H9 (cell line): ENCODE results near the gene FANCF. TPM values are rescaled to one million over a fixed set of nuclear protein-coding genes. Genes with fewer than 3 reads are reported as not detected.

Source experiments
- DNase-seq: peaks from one replicate; pipeline ENCODE4 v3.0.0-alpha.2; 2017
- H2AFZ ChIP-seq: one replicate; pipeline ENCODE4 v1.6.1; 2013; ENCODE audit warnings: mild to moderate bottlenecking, low read length, control low read depth, moderate library complexity
- H2AK5ac ChIP-seq: 2 replicates; pipeline ENCODE4 v1.6.1; 2013; ENCODE audit warnings: low read length, control low read depth, mixed read lengths; ENCODE audit not compliant: insufficient read length
- H2BK120ac ChIP-seq: one replicate; pipeline ENCODE4 v1.6.1; 2013; ENCODE audit warnings: low read depth, mild to moderate bottlenecking, low read length, control low read depth, inconsistent platforms; ENCODE audit not compliant: poor library complexity, severe bottlenecking
- H2BK12ac ChIP-seq: 2 replicates; pipeline ENCODE4 v1.6.1; 2013; ENCODE audit warnings: low read length, control low read depth, mixed read lengths, low read depth; ENCODE audit not compliant: insufficient read length
- H2BK15ac ChIP-seq: 2 replicates; pipeline ENCODE4 v1.6.1; 2013; ENCODE audit warnings: low read depth, low read length, control low read depth
- H2BK20ac ChIP-seq: one replicate; pipeline ENCODE4 v1.6.1; 2013; ENCODE audit warnings: low read depth, mild to moderate bottlenecking, low read length, control low read depth, inconsistent platforms; ENCODE audit not compliant: poor library complexity, severe bottlenecking
- H2BK5ac ChIP-seq: 2 replicates; pipeline ENCODE4 v1.6.1; 2013; ENCODE audit warnings: low read length, control low read depth, mixed read lengths; ENCODE audit not compliant: insufficient read length
- H3K14ac ChIP-seq: 2 replicates; pipeline ENCODE4 v1.6.1; 2013; ENCODE audit warnings: low read length, control low read depth; ENCODE audit not compliant: insufficient read depth
- H3K18ac ChIP-seq: 2 replicates; pipeline ENCODE4 v1.6.1; 2013; ENCODE audit warnings: low read depth, mild to moderate bottlenecking, mixed read lengths, low read length, control low read depth; ENCODE audit not compliant: insufficient read length
- H3K23ac ChIP-seq: 2 replicates; pipeline ENCODE4 v1.6.1; 2013; ENCODE audit warnings: low read length, control low read depth, mixed read lengths, low read depth; ENCODE audit not compliant: insufficient read length
- H3K23me2 ChIP-seq: 2 replicates; pipeline ENCODE4 v1.6.1; 2013; ENCODE audit warnings: low read depth, mild to moderate bottlenecking, mixed read lengths, low read length, control low read depth; ENCODE audit not compliant: insufficient read length, poor library complexity, severe bottlenecking
- H3K27ac ChIP-seq: 2 replicates; pipeline ENCODE4 v1.5.1; 2013; ENCODE audit warnings: low read length, control low read depth, mixed read lengths, low read depth; ENCODE audit not compliant: insufficient read length
- H3K27me3 ChIP-seq: 2 replicates; pipeline ENCODE4 v1.6.1; 2013; ENCODE audit warnings: low read length, control low read depth, inconsistent platforms; ENCODE audit not compliant: insufficient read depth
- H3K4ac ChIP-seq: 2 replicates; pipeline ENCODE4 v1.6.1; 2013; ENCODE audit warnings: low read depth, mild to moderate bottlenecking, control low read depth, inconsistent platforms, low read length, moderate library complexity
- H3K4me1 ChIP-seq: 2 replicates; pipeline ENCODE4 v1.6.1; 2013; ENCODE audit warnings: low read length, control low read depth, inconsistent platforms; ENCODE audit not compliant: insufficient read depth
- H3K4me2 ChIP-seq: 2 replicates; pipeline ENCODE4 v1.6.1; 2013; ENCODE audit warnings: low read length, control low read depth, mixed read lengths; ENCODE audit not compliant: insufficient read length, insufficient read depth
- H3K56ac ChIP-seq: 2 replicates; pipeline ENCODE4 v1.6.1; 2013; ENCODE audit warnings: low read depth, mild to moderate bottlenecking, mixed read lengths, low read length, control low read depth; ENCODE audit not compliant: insufficient read length
- H3K79me1 ChIP-seq: 2 replicates; pipeline ENCODE4 v1.6.1; 2013; ENCODE audit warnings: low read depth, mild to moderate bottlenecking, moderate library complexity, low read length, control low read depth, inconsistent platforms; ENCODE audit not compliant: insufficient read depth, poor library complexity, severe bottlenecking
- H3K79me2 ChIP-seq: 2 replicates; pipeline ENCODE4 v1.6.1; 2013; ENCODE audit warnings: low read length, control low read depth, inconsistent platforms; ENCODE audit not compliant: insufficient read depth
- H3K9ac ChIP-seq: 2 replicates; pipeline ENCODE4 v1.6.1; 2013; ENCODE audit warnings: low read length, control low read depth, mixed read lengths; ENCODE audit not compliant: insufficient read length; ENCODE audit errors: extremely low read depth
- H3K9me3 ChIP-seq: one replicate; pipeline ENCODE4 v1.6.1; 2013; ENCODE audit warnings: low read depth, low read length, inconsistent platforms; ENCODE audit not compliant: control insufficient read depth
- H3T11ph ChIP-seq: one replicate; pipeline ENCODE4 v1.6.1; 2013; ENCODE audit warnings: mild to moderate bottlenecking, low read length, control low read depth, inconsistent platforms
- H4K20me1 ChIP-seq: one replicate; pipeline ENCODE4 v1.6.1; 2013; ENCODE audit not compliant: control insufficient read depth, insufficient read length, insufficient read depth
- H4K5ac ChIP-seq: 2 replicates; pipeline ENCODE4 v1.6.1; 2013; ENCODE audit warnings: low read depth, mild to moderate bottlenecking, mixed read lengths, low read length, control low read depth; ENCODE audit not compliant: insufficient read length
- H4K8ac ChIP-seq: replicated peaks from 2 replicates; pipeline ENCODE4 v1.6.1; 2013; ENCODE audit warnings: low read length, control low read depth, mixed read lengths, low read depth; ENCODE audit not compliant: insufficient read length
- H4K91ac ChIP-seq: 2 replicates; pipeline ENCODE4 v1.6.1; 2013; ENCODE audit warnings: low read depth, mild to moderate bottlenecking, moderate library complexity, mixed read lengths, low read length, control low read depth; ENCODE audit not compliant: insufficient read length
- H3K27ac Mint-ChIP-seq, 3 experiments: 2 replicates in 2 of 3; 3 replicates in 1 of 3; pipeline ENCODE4 v1.8.0; 2020 to 2021; ENCODE audit warnings: mixed read lengths in 3 of 3, mild to moderate bottlenecking in 1 of 3, moderate library complexity in 1 of 3
- H3K27me3 Mint-ChIP-seq: 2 replicates; pipeline ENCODE4 v1.8.0; 2021; ENCODE audit warnings: low read depth, mild to moderate bottlenecking, moderate library complexity, mixed read lengths
- H3K36me3 Mint-ChIP-seq, 3 experiments: 2 replicates in 2 of 3; 3 replicates in 1 of 3; pipeline ENCODE4 v1.8.0; 2020 to 2021; ENCODE audit warnings: low read depth in 3 of 3, mixed read lengths in 3 of 3; ENCODE audit not compliant: insufficient read depth in 1 of 3
- H3K4me1 Mint-ChIP-seq, 2 experiments: 2 replicates each; pipeline ENCODE4 v1.8.0; 2020; ENCODE audit warnings: mixed read lengths in 2 of 2
- H3K4me3 Mint-ChIP-seq, 2 experiments: 2 replicates in 1 of 2; 3 replicates in 1 of 2; pipeline ENCODE4 v1.8.0; 2020 to 2021; ENCODE audit warnings: mild to moderate bottlenecking in 2 of 2, mixed read lengths in 2 of 2, moderate library complexity in 1 of 2
- H3K9me3 Mint-ChIP-seq, 2 experiments: 2 replicates in 1 of 2; 3 replicates in 1 of 2; pipeline ENCODE4 v1.8.0; 2020; ENCODE audit warnings: mild to moderate bottlenecking in 2 of 2, mixed read lengths in 2 of 2, moderate library complexity in 1 of 2
- WGBS: extraction: QIAGEN DNeasy Blood & Tissue Kit; methylation state at CpG from one replicate; pipeline ENCODE4 v1.1.7; 2013; ENCODE audit warnings: missing lambda C conversion rate, low lambda C conversion rate, mixed read lengths; ENCODE audit not compliant: insufficient read length; ENCODE audit errors: extremely low coverage; 5-methylcytosine and 5-hydroxymethylcytosine counted together
- total RNA-seq: library from RNA; stranded (reverse); gene quantifications from 2 replicates; pipeline ENCODE4 v1.2.1, GENCODE V29; 2021
- TF ChIP-seq, protein P1 (sequence below): fragments of 200-600 bp; sonication (generic); conservative IDR thresholded peaks from 3 replicates; pipeline ENCODE4 v1.8.0; 2021; ENCODE audit warnings: antibody characterized with exemption, mild to moderate bottlenecking

Gene FANCF
- total RNA-seq, 1 experiment from 2014 or later = 15.3 TPM

DNA sequence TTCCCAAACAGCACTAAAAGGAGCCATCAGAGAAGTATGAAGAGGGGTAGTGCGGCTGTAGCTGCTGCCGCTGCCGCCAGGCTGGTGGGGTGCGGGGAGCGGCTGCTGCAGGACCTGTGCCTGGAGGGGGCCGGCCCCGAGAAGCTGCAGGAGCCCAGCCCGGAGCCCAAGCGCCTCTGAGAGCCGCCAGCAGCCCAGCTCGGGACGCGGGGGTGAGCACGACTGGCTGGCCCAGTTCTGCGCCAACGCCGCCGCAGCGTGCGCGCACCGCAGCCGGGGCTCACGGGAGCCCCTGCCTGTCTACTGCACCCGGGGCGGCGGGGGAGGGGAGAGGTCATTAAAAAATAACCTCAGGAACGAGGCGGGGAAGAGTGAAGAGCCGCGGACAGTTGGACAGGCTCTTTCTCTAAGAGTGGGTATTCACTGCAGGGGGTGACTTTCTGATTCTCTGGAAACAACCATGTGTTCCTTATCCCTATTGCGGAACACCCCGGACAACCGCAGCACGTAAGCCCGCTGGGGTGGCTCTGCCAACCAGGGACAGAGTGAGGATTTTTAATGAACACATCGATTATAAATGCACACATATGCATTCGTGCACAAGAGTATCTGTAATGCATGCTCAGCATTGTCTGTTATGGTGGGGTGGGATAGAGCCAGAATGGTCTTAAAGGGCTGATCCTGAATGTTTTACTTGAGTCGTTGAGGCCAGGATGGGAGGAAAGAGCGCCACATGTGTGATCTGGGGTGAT is 41.2 kb upstream of the FANCF start:
- H3K56ac ChIP-seq = no peak overlapping the region
- H3K18ac ChIP-seq = no peak overlapping the region
- H3K4me2 ChIP-seq = peak overlapping the region; percentile 62
- H3K14ac ChIP-seq = no peak overlapping the region
- peak overlapping the region; percentile 75 to 83 for H3K4me3 Mint-ChIP-seq
- H2AK5ac ChIP-seq = no peak overlapping the region
- H3K23ac ChIP-seq = no peak overlapping the region
- H3K27ac Mint-ChIP-seq = no peak overlapping the region; a peak in 1 of 7 replicates
- H3K4ac ChIP-seq = no peak overlapping the region
- no peak overlapping the region for H4K8ac ChIP-seq
- H4K91ac ChIP-seq = no peak overlapping the region
- no peak overlapping the region for H2BK5ac ChIP-seq
- TF ChIP-seq, protein P1, sequence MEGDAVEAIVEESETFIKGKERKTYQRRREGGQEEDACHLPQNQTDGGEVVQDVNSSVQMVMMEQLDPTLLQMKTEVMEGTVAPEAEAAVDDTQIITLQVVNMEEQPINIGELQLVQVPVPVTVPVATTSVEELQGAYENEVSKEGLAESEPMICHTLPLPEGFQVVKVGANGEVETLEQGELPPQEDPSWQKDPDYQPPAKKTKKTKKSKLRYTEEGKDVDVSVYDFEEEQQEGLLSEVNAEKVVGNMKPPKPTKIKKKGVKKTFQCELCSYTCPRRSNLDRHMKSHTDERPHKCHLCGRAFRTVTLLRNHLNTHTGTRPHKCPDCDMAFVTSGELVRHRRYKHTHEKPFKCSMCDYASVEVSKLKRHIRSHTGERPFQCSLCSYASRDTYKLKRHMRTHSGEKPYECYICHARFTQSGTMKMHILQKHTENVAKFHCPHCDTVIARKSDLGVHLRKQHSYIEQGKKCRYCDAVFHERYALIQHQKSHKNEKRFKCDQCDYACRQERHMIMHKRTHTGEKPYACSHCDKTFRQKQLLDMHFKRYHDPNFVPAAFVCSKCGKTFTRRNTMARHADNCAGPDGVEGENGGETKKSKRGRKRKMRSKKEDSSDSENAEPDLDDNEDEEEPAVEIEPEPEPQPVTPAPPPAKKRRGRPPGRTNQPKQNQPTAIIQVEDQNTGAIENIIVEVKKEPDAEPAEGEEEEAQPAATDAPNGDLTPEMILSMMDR = peak; percentile 27; the same call in 1 of the 3 replicates
- DNase-seq = peak; percentile 67
- peaks cover 9% of the 10 kb centered on the region for H3K23me2 ChIP-seq
- peaks cover 19 to 22% of the 10 kb centered on the region in 2 experiments for H3K4me1 Mint-ChIP-seq
- H3K27ac ChIP-seq = no peak overlapping the region
- H3K27me3 ChIP-seq = no peaks in the 10 kb centered on the region
- H2BK120ac ChIP-seq = no peak overlapping the region
- H3K9me3 ChIP-seq = no peaks in the 10 kb centered on the region
- H4K20me1 ChIP-seq = no peaks in the 10 kb centered on the region
- no peak overlapping the region for H2BK12ac ChIP-seq
- peak overlapping the region; percentile 71 for H2AFZ ChIP-seq
- no CpG with 5 or more reads among the region's 40 CpGs for WGBS
- no peaks in the 10 kb centered on the region; the same call in 1 of the 2 replicates for H3K4me1 ChIP-seq
- no peak overlapping the region for H4K5ac ChIP-seq
- H3K79me2 ChIP-seq = no peaks in the 10 kb centered on the region
- H3K27me3 Mint-ChIP-seq = peaks cover 53% of the 10 kb centered on the region
- no peaks in the 10 kb centered on the region for H3K79me1 ChIP-seq
- peak overlapping the region; percentile 52 for H3K9ac ChIP-seq
- H3T11ph ChIP-seq = no peak overlapping the region
- no peak overlapping the region for H2BK15ac ChIP-seq
- no peak overlapping the region for H2BK20ac ChIP-seq
- no peaks in the 10 kb centered on the region for H3K9me3 Mint-ChIP-seq
- no peaks in the 10 kb centered on the region for H3K36me3 Mint-ChIP-seq
